ENCODE data around the gene PPP1R16B.

Gene PPP1R16B

GRCh38 chr20:38827770-38828281, 22.3 kb downstream of the PPP1R16B start:
- Histone ChIP-seq H3K9me3 (replicated peaks in 1 of 11) (no peaks in the 10 kb centered on the region), H3K4me3 (no peak overlapping the region), H3K4me2 (no peak overlapping the region), H4K20me1 (no peaks in the 10 kb centered on the region; a peak in 2 of 22 replicates), H3K27me3 (no peaks in the 10 kb centered on the region), H3K4me1 (peaks cover 0 to 12% (median 3%) of the 10 kb centered on the region in 10 experiments; a peak in 6 of 20 replicates), H3K27ac (no peak overlapping the region), H3K36me3 (peaks cover 0 to 8% (median 0%) of the 10 kb centered on the region in 11 experiments; a peak in 3 of 22 replicates), H3K9ac (no peak overlapping the region)
- TF ChIP-seq Cebpa-rat (IDR thresholded peaks at IDR 0.05) = no peak

- Histone ChIP-seq H3K9me3 (replicated peaks in 1 of 11) (no peaks in the 10 kb centered on the region), H3K4me1 (peaks cover 0 to 19% (median 10%) of the 10 kb centered on the region in 10 experiments; a peak in 17 of 20 replicates), H3K36me3 (peaks cover 0 to 8% (median 0%) of the 10 kb centered on the region in 11 experiments; a peak in 3 of 22 replicates), H3K4me2 (no peak overlapping the region), H3K27ac (no peak overlapping the region), H3K4me3 (no peak overlapping the region), H3K27me3 (no peaks in the 10 kb centered on the region), H3K9ac (no peak overlapping the region), H4K20me1 (no peaks in the 10 kb centered on the region; a peak in 1 of 22 replicates)
- TF ChIP-seq Cebpa-rat (IDR thresholded peaks at IDR 0.05) = no peak
Measured at GRCh38 chr20:38828514-38829295, 23.2 kb downstream of the PPP1R16B start.

- Histone ChIP-seq H3K9ac (no peak overlapping the region), H3K4me1 (peaks cover 0 to 25% (median 17%) of the 10 kb centered on the region in 10 experiments; a peak in 17 of 20 replicates), H3K36me3 (peaks cover 0 to 8% (median 0%) of the 10 kb centered on the region in 11 experiments; a peak in 3 of 22 replicates), H4K20me1 (no peaks in the 10 kb centered on the region; a peak in 1 of 22 replicates), H3K9me3 (replicated peaks in 1 of 11) (no peaks in the 10 kb centered on the region), H3K27ac (no peak overlapping the region), H3K4me3 (no peak overlapping the region), H3K27me3 (no peaks in the 10 kb centered on the region), H3K4me2 (no peak overlapping the region)
- TF ChIP-seq Cebpa-rat (IDR thresholded peaks at IDR 0.05) = no peak
Measured at GRCh38 chr20:38829296-38829875, 23.9 kb downstream of the PPP1R16B start.

GRCh38 chr20:38830356-38830755, 24.9 kb downstream of the PPP1R16B start:
- H3K4me2 ChIP-seq = no peak overlapping the region
- H3K36me3 ChIP-seq = peaks cover 0 to 8% (median 0%) of the 10 kb centered on the region in 11 experiments; a peak in 3 of 22 replicates
- H3K4me1 ChIP-seq = peaks cover 0 to 26% (median 17%) of the 10 kb centered on the region in 10 experiments; a peak in 17 of 20 replicates
- no peaks in the 10 kb centered on the region for H3K9me3 ChIP-seq (replicated peaks in 1 of 11)
- H3K9ac ChIP-seq = no peak overlapping the region
- H4K20me1 ChIP-seq = no peaks in the 10 kb centered on the region; a peak in 1 of 22 replicates
- H3K27ac ChIP-seq = no peak overlapping the region
- no peak overlapping the region for H3K4me3 ChIP-seq
- H3K27me3 ChIP-seq = no peaks in the 10 kb centered on the region
- TF ChIP-seq Cebpa-rat (IDR thresholded peaks at IDR 0.05) = no peak

GRCh38 chr20:38831049-38831691, 25.7 kb downstream of the PPP1R16B start:
- Histone ChIP-seq H4K20me1 (no peaks in the 10 kb centered on the region; a peak in 1 of 22 replicates), H3K27ac (no peak overlapping the region), H3K36me3 (peaks cover 0 to 13% (median 5%) of the 10 kb centered on the region in 11 experiments; a peak in 7 of 22 replicates), H3K4me2 (no peak overlapping the region), H3K4me3 (no peak overlapping the region), H3K4me1 (peaks cover 0 to 20% (median 15%) of the 10 kb centered on the region in 10 experiments; a peak in 17 of 20 replicates), H3K27me3 (no peaks in the 10 kb centered on the region), H3K9me3 (replicated peaks in 1 of 11) (no peaks in the 10 kb centered on the region), H3K9ac (no peak overlapping the region)
- no peak for TF ChIP-seq Cebpa-rat (IDR thresholded peaks at IDR 0.05)

- no peak for TF ChIP-seq Cebpa-rat (IDR thresholded peaks at IDR 0.05)
- Histone ChIP-seq H3K4me1 (peaks cover 0 to 16% (median 14%) of the 10 kb centered on the region in 10 experiments; a peak in 17 of 20 replicates), H3K27ac (no peak overlapping the region), H4K20me1 (no peaks in the 10 kb centered on the region), H3K27me3 (no peaks in the 10 kb centered on the region), H3K4me2 (no peak overlapping the region), H3K9ac (no peak overlapping the region), H3K9me3 (replicated peaks in 1 of 11) (no peaks in the 10 kb centered on the region), H3K4me3 (no peak overlapping the region), H3K36me3 (peaks cover 0 to 22% (median 12%) of the 10 kb centered on the region in 11 experiments; a peak in 8 of 22 replicates)
Measured at GRCh38 chr20:38831995-38832620, 26.6 kb downstream of the PPP1R16B start.

- Histone ChIP-seq H4K20me1 (no peaks in the 10 kb centered on the region), H3K4me1 (peaks cover 0 to 16% (median 14%) of the 10 kb centered on the region in 10 experiments; a peak in 17 of 20 replicates), H3K9ac (no peak overlapping the region), H3K9me3 (replicated peaks in 1 of 11) (no peaks in the 10 kb centered on the region), H3K27me3 (no peaks in the 10 kb centered on the region), H3K4me2 (peak overlapping the region in 9 of 11 experiments; percentile 38 to 72 (median 57); a peak in 18 of 22 replicates), H3K27ac (peak overlapping the region in 3 of 11 experiments; percentile 13 to 62 (median 24); a peak in 3 of 22 replicates), H3K4me3 (no peak overlapping the region), H3K36me3 (peaks cover 0 to 31% (median 15%) of the 10 kb centered on the region in 11 experiments; a peak in 11 of 22 replicates)
- no peak for TF ChIP-seq Cebpa-rat (IDR thresholded peaks at IDR 0.05)
Measured at GRCh38 chr20:38833154-38833856, 27.8 kb downstream of the PPP1R16B start.

GRCh38 chr20:38833857-38834164, 28.3 kb downstream of the PPP1R16B start:
- Histone ChIP-seq H3K27ac (peak overlapping the region in 4 of 11 experiments; percentile 36 to 62 (median 57); a peak in 7 of 22 replicates), H3K9ac (0 out of 22 replicates have a peak overlapping the region, but pooled peaks of 1 of the 11 experiments have one; percentile 27), H3K36me3 (peaks cover 0 to 34% (median 16%) of the 10 kb centered on the region in 11 experiments; a peak in 11 of 22 replicates), H3K4me2 (peak overlapping the region in 9 of 11 experiments; percentile 38 to 72 (median 57); a peak in 18 of 22 replicates), H4K20me1 (no peaks in the 10 kb centered on the region), H3K4me3 (no peak overlapping the region), H3K27me3 (no peaks in the 10 kb centered on the region), H3K4me1 (peaks cover 0 to 16% (median 14%) of the 10 kb centered on the region in 10 experiments; a peak in 17 of 20 replicates), H3K9me3 (replicated peaks in 1 of 11) (no peaks in the 10 kb centered on the region)
- TF ChIP-seq Cebpa-rat (IDR thresholded peaks at IDR 0.05) = peak in 3 of 11 experiments; percentile 25 to 63 (median 37); a peak in 1 of 22 replicates
